Measurements from ENCODE around the gene RASA3.

RASA3 gene

DNA sequence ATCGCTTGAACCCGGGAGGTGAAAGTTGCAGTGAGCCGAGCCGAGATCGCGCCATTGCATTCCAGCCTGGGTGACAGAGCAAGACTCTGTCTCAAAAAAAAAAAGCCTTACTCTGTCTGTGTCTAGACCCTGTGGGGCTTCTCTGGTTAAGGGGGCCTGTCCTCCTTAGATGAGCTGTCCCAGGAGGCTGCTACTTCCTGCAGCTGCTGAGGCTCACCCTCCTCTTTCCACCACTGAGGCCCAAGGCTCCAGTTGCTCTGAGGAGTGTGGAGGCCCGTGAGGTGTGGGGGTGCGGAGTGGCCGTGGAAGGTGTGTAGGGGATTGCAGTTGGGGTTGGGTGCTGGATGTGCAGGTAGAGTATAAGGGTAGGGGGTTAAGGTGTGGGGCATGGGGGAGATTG lies 22.1 kb upstream of the RASA3 start:
- Histone ChIP-seq H3K4me1 (ENCODE audit: low read length) (no peaks in the 10 kb centered on the region), H3K9me3 (ENCODE audit: insufficient read depth, low read length) (no peaks in the 10 kb centered on the region), H2AFZ (ENCODE audit: low read depth, low read length) (no peak overlapping the region), H3K79me2 (ENCODE audit: low read length) (no peaks in the 10 kb centered on the region), H3K9ac (ENCODE audit: low read length) (no peak overlapping the region), H3K4me3 (ENCODE audit: low read length) (no peak overlapping the region), H3K4me2 (ENCODE audit: low read length) (no peak overlapping the region), H3K27me3 (ENCODE audit: low read depth, low read length) (peaks cover 14% of the 10 kb centered on the region), H4K20me1 (ENCODE audit: insufficient read depth, low read length) (no peaks in the 10 kb centered on the region), H3K36me3 (replicated peaks; ENCODE audit: low read depth, low read length) (no peaks in the 10 kb centered on the region), H3K27ac (ENCODE audit: low read length) (no peak overlapping the region)
- TF ChIP-seq EZH2phosphoT487 (IDR thresholded peaks at IDR 0.05; ENCODE audit: low read depth), result no peak
- TF ChIP-seq, protein P1, sequence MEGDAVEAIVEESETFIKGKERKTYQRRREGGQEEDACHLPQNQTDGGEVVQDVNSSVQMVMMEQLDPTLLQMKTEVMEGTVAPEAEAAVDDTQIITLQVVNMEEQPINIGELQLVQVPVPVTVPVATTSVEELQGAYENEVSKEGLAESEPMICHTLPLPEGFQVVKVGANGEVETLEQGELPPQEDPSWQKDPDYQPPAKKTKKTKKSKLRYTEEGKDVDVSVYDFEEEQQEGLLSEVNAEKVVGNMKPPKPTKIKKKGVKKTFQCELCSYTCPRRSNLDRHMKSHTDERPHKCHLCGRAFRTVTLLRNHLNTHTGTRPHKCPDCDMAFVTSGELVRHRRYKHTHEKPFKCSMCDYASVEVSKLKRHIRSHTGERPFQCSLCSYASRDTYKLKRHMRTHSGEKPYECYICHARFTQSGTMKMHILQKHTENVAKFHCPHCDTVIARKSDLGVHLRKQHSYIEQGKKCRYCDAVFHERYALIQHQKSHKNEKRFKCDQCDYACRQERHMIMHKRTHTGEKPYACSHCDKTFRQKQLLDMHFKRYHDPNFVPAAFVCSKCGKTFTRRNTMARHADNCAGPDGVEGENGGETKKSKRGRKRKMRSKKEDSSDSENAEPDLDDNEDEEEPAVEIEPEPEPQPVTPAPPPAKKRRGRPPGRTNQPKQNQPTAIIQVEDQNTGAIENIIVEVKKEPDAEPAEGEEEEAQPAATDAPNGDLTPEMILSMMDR (IDR thresholded peaks at IDR 0.05; ENCODE audit: low read depth, low read length), result no peak

- Histone ChIP-seq H4K20me1 (ENCODE audit: insufficient read depth, low read length) (no peaks in the 10 kb centered on the region), H2AFZ (ENCODE audit: low read depth, low read length) (no peak overlapping the region), H3K4me1 (ENCODE audit: low read length) (no peaks in the 10 kb centered on the region), H3K9ac (ENCODE audit: low read length) (no peak overlapping the region), H3K79me2 (ENCODE audit: low read length) (no peaks in the 10 kb centered on the region), H3K36me3 (replicated peaks; ENCODE audit: low read depth, low read length) (no peaks in the 10 kb centered on the region), H3K27me3 (ENCODE audit: low read depth, low read length) (peaks cover 18% of the 10 kb centered on the region), H3K4me2 (ENCODE audit: low read length) (no peak overlapping the region), H3K27ac (ENCODE audit: low read length) (no peak overlapping the region), H3K9me3 (ENCODE audit: insufficient read depth, low read length) (no peaks in the 10 kb centered on the region), H3K4me3 (ENCODE audit: low read length) (no peak overlapping the region)
- TF ChIP-seq EZH2phosphoT487 (IDR thresholded peaks at IDR 0.05; ENCODE audit: low read depth), result no peak
- TF ChIP-seq, protein P1 (IDR thresholded peaks at IDR 0.05; ENCODE audit: low read depth, low read length), result no peak
Observed at GRCh38 chr13:114153485-114154080, 21.2 kb upstream of the RASA3 start.

GRCh38 chr13:114152831-114153371 lies 20.5 kb upstream of the RASA3 start:
- no peak for TF ChIP-seq EZH2phosphoT487 (IDR thresholded peaks at IDR 0.05; ENCODE audit: low read depth)
- TF ChIP-seq, protein P1 (IDR thresholded peaks at IDR 0.05; ENCODE audit: low read depth, low read length), result no peak
- H3K4me3 ChIP-seq (ENCODE audit: low read length), result no peak overlapping the region
- H3K9ac ChIP-seq (ENCODE audit: low read length), result no peak overlapping the region
- no peaks in the 10 kb centered on the region for H3K4me1 ChIP-seq (ENCODE audit: low read length)
- H2AFZ ChIP-seq (ENCODE audit: low read depth, low read length), result no peak overlapping the region
- H3K4me2 ChIP-seq (ENCODE audit: low read length), result no peak overlapping the region
- H4K20me1 ChIP-seq (ENCODE audit: insufficient read depth, low read length), result no peaks in the 10 kb centered on the region
- no peaks in the 10 kb centered on the region for H3K79me2 ChIP-seq (ENCODE audit: low read length)
- H3K27me3 ChIP-seq (ENCODE audit: low read depth, low read length), result peaks cover 24% of the 10 kb centered on the region
- H3K27ac ChIP-seq (ENCODE audit: low read length), result no peak overlapping the region
- no peaks in the 10 kb centered on the region for H3K9me3 ChIP-seq (ENCODE audit: insufficient read depth, low read length)
- H3K36me3 ChIP-seq (replicated peaks; ENCODE audit: low read depth, low read length), result no peaks in the 10 kb centered on the region

GRCh38 chr13:114152285-114152645 lies 19.8 kb upstream of the RASA3 start:
- Histone ChIP-seq H3K4me3 (ENCODE audit: low read length) (no peak overlapping the region), H3K4me1 (ENCODE audit: low read length) (no peaks in the 10 kb centered on the region), H2AFZ (ENCODE audit: low read depth, low read length) (no peak overlapping the region), H3K4me2 (ENCODE audit: low read length) (no peak overlapping the region), H3K36me3 (replicated peaks; ENCODE audit: low read depth, low read length) (no peaks in the 10 kb centered on the region), H3K79me2 (ENCODE audit: low read length) (no peaks in the 10 kb centered on the region), H4K20me1 (ENCODE audit: insufficient read depth, low read length) (no peaks in the 10 kb centered on the region), H3K27ac (ENCODE audit: low read length) (no peak overlapping the region), H3K27me3 (ENCODE audit: low read depth, low read length) (peaks cover 24% of the 10 kb centered on the region), H3K9ac (ENCODE audit: low read length) (no peak overlapping the region), H3K9me3 (ENCODE audit: insufficient read depth, low read length) (no peaks in the 10 kb centered on the region)
- TF ChIP-seq, protein P1 (IDR thresholded peaks at IDR 0.05; ENCODE audit: low read depth, low read length), result no peak
- TF ChIP-seq EZH2phosphoT487 (IDR thresholded peaks at IDR 0.05; ENCODE audit: low read depth), result no peak

Data from OCI-LY3 (cell line).